DOHH2 (cell line): ENCODE data around the gene CALY.

Source experiments
- H3F3A ChIP-seq: fragments of 200-600 bp; sonication (generic), shearing (Covaris generic); 2 replicates; pipeline ENCODE4 v1.6.0; 2016; ENCODE audit warnings: antibody characterized with exemption, mild to moderate bottlenecking; ENCODE audit not compliant: control insufficient read depth, insufficient read depth
- H3K27ac ChIP-seq: fragments of 200-600 bp; sonication (generic); 2 replicates; pipeline ENCODE4 v1.5.1; 2014; ENCODE audit warnings: low read depth, mild to moderate bottlenecking, low read length, moderate library complexity
- H3K27me3 ChIP-seq: fragments of 200-600 bp; sonication (generic); 2 replicates; pipeline ENCODE4 v1.6.1; 2014; ENCODE audit warnings: mild to moderate bottlenecking, low read length, mixed read lengths; ENCODE audit not compliant: control insufficient read depth
- H3K36me3 ChIP-seq: fragments of 200-600 bp; sonication (generic); 2 replicates; pipeline ENCODE4 v1.6.1; 2014; ENCODE audit warnings: mild to moderate bottlenecking, low read length, moderate library complexity, mixed read lengths; ENCODE audit not compliant: control insufficient read depth
- H3K4me1 ChIP-seq: fragments of 200-600 bp; sonication (generic); 2 replicates; pipeline ENCODE4 v1.6.1; 2014; ENCODE audit warnings: mild to moderate bottlenecking, low read length, mixed read lengths; ENCODE audit not compliant: control insufficient read depth
- H3K4me2 ChIP-seq: fragments of 200-600 bp; sonication (generic); 2 replicates; pipeline ENCODE4 v1.6.0; 2014; ENCODE audit warnings: mild to moderate bottlenecking, low read length, moderate library complexity
- H3K4me3 ChIP-seq: fragments of 200-600 bp; sonication (generic); 2 replicates; pipeline ENCODE4 v1.5.1; 2014; ENCODE audit warnings: mild to moderate bottlenecking, low read length, mixed read lengths
- H3K79me2 ChIP-seq: fragments of 200-600 bp; sonication (generic); 2 replicates; pipeline ENCODE4 v1.6.1; 2014; ENCODE audit warnings: mild to moderate bottlenecking, low read length, mixed read lengths; ENCODE audit not compliant: control insufficient read depth
- H3K9me2 ChIP-seq: fragments of 200-600 bp; sonication (generic); replicated peaks from 2 replicates; pipeline ENCODE4 v1.6.1; 2014; ENCODE audit warnings: mild to moderate bottlenecking, low read length, mixed read lengths; ENCODE audit not compliant: control insufficient read depth
- H3K9me3 ChIP-seq: fragments of 200-600 bp; sonication (generic); 2 replicates; pipeline ENCODE4 v1.6.1; 2014; ENCODE audit warnings: antibody characterized with exemption, low read length, mixed read lengths; ENCODE audit not compliant: control insufficient read depth, insufficient read depth
- H4K20me1 ChIP-seq: fragments of 200-600 bp; sonication (generic); 2 replicates; pipeline ENCODE4 v1.6.0; 2014; ENCODE audit warnings: low read depth, mild to moderate bottlenecking, antibody characterized with exemption, low read length, moderate library complexity; ENCODE audit not compliant: control insufficient read depth, insufficient read depth
- EZH2phosphoT487 ChIP-seq: fragments of 200-600 bp; sonication (generic); IDR thresholded peaks from 2 replicates; pipeline ENCODE4 v1.6.1; 2017; ENCODE audit warnings: borderline replicate concordance, mild to moderate bottlenecking, antibody characterized with exemption, low read length, moderate library complexity, mixed read lengths
- TF ChIP-seq, protein P1 (sequence below): fragments of 200-600 bp; sonication (generic); IDR thresholded peaks from one replicate; pipeline ENCODE4 v1.5.1; 2014; ENCODE audit warnings: antibody characterized with exemption, mild to moderate bottlenecking, low read depth, low read length; ENCODE audit not compliant: poor library complexity, severe bottlenecking

Gene CALY

DNA sequence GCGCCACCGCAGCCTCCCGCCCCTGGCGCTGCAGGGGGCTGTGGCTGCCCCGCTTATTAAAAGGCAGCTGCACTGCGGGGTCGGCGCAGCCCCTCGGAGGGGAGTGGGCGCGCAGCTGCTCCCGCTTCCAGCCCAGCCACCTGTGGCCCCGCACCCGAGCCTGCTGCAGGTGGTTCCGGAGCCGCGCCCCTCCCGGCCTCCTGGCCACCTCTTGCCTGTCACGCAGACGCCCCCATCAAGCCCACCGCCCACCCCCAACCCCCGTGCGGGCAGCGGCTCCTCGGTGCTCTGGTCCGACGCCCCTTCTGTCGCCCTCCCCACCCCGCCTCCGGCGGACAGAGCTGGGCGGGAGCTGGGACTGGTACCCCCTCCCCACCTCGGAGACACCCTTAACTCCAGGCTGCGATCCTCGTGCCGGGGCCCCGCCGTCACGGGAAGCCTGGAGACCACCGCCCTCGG, 549 bp downstream of the CALY start:
- Histone ChIP-seq H3K79me2 (no peaks in the 10 kb centered on the region), H3K4me3 (no peak overlapping the region), H3K27me3 (peaks cover 11% of the 10 kb centered on the region), H3K4me2 (no peak overlapping the region), H3K9me2 (no peaks in the 10 kb centered on the region), H3K36me3 (no peaks in the 10 kb centered on the region), H3K27ac (no peak overlapping the region), H3F3A (no peaks in the 10 kb centered on the region), H4K20me1 (no peaks in the 10 kb centered on the region), H3K9me3 (peaks cover 30% of the 10 kb centered on the region; the same call in 1 of the 2 replicates), H3K4me1 (no peaks in the 10 kb centered on the region)
- TF ChIP-seq, protein P1, sequence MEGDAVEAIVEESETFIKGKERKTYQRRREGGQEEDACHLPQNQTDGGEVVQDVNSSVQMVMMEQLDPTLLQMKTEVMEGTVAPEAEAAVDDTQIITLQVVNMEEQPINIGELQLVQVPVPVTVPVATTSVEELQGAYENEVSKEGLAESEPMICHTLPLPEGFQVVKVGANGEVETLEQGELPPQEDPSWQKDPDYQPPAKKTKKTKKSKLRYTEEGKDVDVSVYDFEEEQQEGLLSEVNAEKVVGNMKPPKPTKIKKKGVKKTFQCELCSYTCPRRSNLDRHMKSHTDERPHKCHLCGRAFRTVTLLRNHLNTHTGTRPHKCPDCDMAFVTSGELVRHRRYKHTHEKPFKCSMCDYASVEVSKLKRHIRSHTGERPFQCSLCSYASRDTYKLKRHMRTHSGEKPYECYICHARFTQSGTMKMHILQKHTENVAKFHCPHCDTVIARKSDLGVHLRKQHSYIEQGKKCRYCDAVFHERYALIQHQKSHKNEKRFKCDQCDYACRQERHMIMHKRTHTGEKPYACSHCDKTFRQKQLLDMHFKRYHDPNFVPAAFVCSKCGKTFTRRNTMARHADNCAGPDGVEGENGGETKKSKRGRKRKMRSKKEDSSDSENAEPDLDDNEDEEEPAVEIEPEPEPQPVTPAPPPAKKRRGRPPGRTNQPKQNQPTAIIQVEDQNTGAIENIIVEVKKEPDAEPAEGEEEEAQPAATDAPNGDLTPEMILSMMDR: no peak
- no peak for TF ChIP-seq EZH2phosphoT487

DNA sequence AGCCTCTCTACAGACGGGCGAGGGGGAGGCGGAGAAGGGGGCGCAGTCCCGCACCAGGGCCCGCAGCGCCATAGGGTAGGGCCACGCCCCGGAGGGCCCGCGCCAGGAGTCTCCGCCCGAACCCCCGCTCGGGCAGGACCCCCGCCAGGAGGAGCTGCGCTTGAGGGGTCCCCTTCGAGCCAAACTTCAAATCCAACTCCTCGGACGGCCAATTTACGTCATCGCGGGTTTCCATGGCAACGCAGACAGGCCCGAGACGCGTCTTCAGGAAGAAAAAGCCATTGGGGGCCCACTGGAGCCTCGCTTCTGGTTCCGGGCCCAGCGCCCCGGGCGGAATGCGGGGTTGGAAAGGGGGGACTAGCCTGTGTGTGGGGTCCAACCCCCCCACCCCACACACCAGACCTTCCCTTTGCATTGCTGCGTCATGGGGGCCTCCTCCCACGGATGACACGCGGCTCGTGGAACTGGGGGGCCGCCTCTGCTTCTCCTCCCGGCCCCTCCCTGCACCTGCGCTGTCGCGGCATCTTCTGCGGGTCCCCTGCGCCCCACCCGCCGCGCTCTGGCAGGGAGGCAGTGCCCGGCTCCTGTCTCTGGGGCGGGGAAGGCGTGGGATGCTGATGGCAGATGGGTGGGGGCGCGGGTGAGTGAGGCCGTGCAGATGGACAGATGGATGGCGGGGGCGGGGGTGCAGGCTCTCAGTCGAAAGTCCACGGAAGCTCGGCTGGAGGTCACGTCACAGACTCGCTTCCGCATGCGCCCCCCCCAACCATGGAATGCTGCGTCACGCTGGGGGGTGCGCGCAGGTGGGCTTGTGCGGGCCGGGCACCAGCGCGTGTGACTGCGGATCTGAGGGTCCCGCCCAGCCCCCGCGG, 1.2 kb downstream of the CALY start:
- Histone ChIP-seq H3K9me2 (no peaks in the 10 kb centered on the region), H4K20me1 (no peaks in the 10 kb centered on the region), H3K4me1 (no peaks in the 10 kb centered on the region), H3K9me3 (peaks cover 30% of the 10 kb centered on the region; the same call in 1 of the 2 replicates), H3K36me3 (no peaks in the 10 kb centered on the region), H3K27ac (no peak overlapping the region), H3K4me2 (no peak overlapping the region), H3K27me3 (peaks cover 11% of the 10 kb centered on the region), H3F3A (no peaks in the 10 kb centered on the region), H3K4me3 (no peak overlapping the region), H3K79me2 (no peaks in the 10 kb centered on the region)
- TF ChIP-seq, protein P1: no peak
- TF ChIP-seq EZH2phosphoT487: no peak

GRCh38 chr10:133334503-133335245, 2.0 kb downstream of the CALY start:
- no peaks in the 10 kb centered on the region for H3K79me2 ChIP-seq
- H3K4me2 ChIP-seq: no peak overlapping the region
- H3K36me3 ChIP-seq: no peaks in the 10 kb centered on the region
- no peak overlapping the region for H3K4me3 ChIP-seq
- H3K27ac ChIP-seq: no peak overlapping the region
- peaks cover 4% of the 10 kb centered on the region for H3K4me1 ChIP-seq
- no peaks in the 10 kb centered on the region for H3F3A ChIP-seq
- H3K9me2 ChIP-seq: no peaks in the 10 kb centered on the region
- TF ChIP-seq, protein P1: no peak
- TF ChIP-seq EZH2phosphoT487: no peak
- H3K9me3 ChIP-seq: peaks cover 29% of the 10 kb centered on the region; the same call in 1 of the 2 replicates
- H4K20me1 ChIP-seq: no peaks in the 10 kb centered on the region
- peaks cover 11% of the 10 kb centered on the region for H3K27me3 ChIP-seq
